VCaP (cell line): ENCODE results near the gene ACSL4.

ENCODE experiments used
- H3K27ac ChIP-seq: fragments of 450-650 bp; 2 replicates; pipeline ENCODE4 v1.5.1; 2017
- CTCF ChIP-seq: fragments of 450-650 bp; conservative IDR thresholded peaks from 2 replicates; pipeline ENCODE4 v1.5.1; 2017; ENCODE audit warnings: mild to moderate bottlenecking, moderate library complexity

ACSL4 gene

GRCh38 chrX:109732807-109733612, at the start of gene ACSL4:
Gene ACSL4, minus strand, starts transcription at chrX:109733257. Its CDS starts 49,894 bp downstream, at chrX:109683363.
- H3K27ac ChIP-seq, result peak within 1 kb of the TSS; percentile 40; the same call in 1 of the 2 replicates
- no peak for TF ChIP-seq CTCF

GRCh38 chrX:109777749-109778148, 44.7 kb upstream of the ACSL4 start:
- TF ChIP-seq CTCF, result no peak
- H3K27ac ChIP-seq, result no peak overlapping the region

DNA sequence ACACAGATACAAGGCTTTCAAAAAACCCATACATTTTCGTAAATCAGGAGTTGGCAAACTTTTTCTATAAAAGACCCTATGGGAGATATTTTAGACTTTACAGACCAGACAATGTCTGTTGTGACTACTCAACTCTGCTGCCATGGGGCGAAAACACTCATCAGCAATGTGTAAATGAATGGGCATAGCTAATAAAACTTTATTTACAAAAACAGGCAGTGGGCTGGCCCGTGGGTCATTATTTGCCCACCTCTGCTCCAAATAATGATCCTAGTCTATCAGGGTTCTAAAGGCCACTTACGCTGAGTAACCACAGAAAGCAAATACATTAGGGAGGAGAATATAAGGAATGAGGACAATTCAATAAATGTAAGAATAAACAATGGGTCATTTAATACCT, 43.9 kb upstream of the ACSL4 start:
- TF ChIP-seq CTCF, result no peak
- no peak overlapping the region for H3K27ac ChIP-seq

DNA sequence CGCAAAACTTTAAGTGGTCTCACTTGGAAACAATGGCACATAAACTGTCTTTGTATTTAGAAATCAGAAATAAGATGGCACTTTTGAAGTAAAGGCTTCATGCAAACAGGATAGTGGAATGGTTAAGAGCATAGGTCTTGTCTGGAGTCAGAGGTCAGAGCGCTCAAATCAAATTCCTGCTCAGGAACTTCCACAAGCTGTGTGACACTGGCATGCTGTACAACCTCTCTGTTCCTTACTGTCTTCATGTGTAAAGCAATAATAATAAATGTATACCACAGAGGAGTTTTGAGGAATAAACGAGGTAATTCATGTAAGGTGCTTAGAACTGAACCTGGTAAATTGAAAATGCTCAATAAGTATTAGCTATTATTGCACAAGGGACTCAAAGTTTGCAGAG, 43.4 kb upstream of the ACSL4 start:
- TF ChIP-seq CTCF, result no peak
- no peak overlapping the region for H3K27ac ChIP-seq

- TF ChIP-seq CTCF, result no peak
- no peak overlapping the region for H3K27ac ChIP-seq
Measured at GRCh38 chrX:109775386-109775785, 42.3 kb upstream of the ACSL4 start.

DNA sequence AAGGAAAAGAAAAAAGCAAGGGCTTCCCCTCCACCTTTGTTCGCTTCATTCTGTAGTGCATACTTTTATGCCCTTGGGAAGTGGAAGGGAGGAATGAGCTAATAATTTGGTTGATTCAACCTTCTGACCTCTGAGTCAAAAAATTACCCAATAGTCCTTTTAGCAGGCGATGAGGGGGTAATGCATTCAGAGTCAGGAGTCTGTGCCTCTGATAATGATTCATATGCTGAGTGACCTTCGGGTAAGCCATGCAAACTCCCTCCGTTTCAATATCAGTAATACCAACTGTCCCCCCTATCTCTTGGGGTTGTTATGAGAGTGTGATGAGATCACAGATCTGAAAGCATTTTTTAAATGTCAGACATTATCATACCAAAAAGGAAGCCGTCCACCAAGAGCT, 41.6 kb upstream of the ACSL4 start:
- no peak overlapping the region for H3K27ac ChIP-seq
- TF ChIP-seq CTCF, result no peak

DNA sequence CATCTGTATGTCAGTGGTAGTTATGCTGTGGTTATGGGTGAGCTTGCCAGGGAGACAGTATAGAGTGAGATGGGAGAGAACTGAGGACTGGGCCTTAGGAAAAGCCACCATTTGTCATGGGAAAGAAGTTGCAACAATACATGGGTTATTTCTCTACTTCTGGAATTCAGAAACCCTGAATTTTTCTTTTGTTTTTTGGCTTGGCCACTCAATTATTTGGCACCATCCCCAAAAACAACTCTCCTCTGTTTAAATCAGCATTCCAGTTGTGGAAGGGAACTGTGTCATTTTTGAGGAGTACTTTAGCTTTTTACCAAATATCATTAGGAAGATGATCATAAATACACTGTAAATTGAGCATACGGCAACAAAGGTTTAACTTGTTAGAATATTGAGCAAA, 41.1 kb upstream of the ACSL4 start:
- no peak overlapping the region for H3K27ac ChIP-seq

More for the DNA sequence above, 41.1 kb upstream of the ACSL4 start:
- no peak for TF ChIP-seq CTCF
